H1 (cell line): Measurements from ENCODE around the gene ADK. TPM values are rescaled to one million over a fixed set of nuclear protein-coding genes. Genes with fewer than 3 reads are reported as not detected.

Experiments used
- CTCF ChIA-PET: fragments of 300-600 bp; sonication (Branson Sonifier 250); formaldehyde crosslinking; loops from one replicate; lab custom pipeline; 2021; ENCODE audit not compliant: partially characterized antibody; lab: Charles Lee
- POLR2A ChIA-PET: fragments of 300-600 bp; sonication (Branson Sonifier 250); formaldehyde crosslinking; loops from one replicate; lab custom pipeline; 2021; ENCODE audit warnings: inconsistent platforms; ENCODE audit not compliant: partially characterized antibody; lab: Charles Lee
- DNase-seq, 2 experiments: peaks; one replicate each; pipeline versions ENCODE4 v3.0.0 to v3.0.0-alpha.2; 2010 to 2022; ENCODE audit warnings: low spot score in 2 of 2, low read depth in 1 of 2, mixed read lengths in 1 of 2
- FAIRE-seq: peaks from 2 replicates; lab custom pipeline; 2011; peaks lifted over from hg19 to GRCh38; lab: Jason Lieb, UNC
- H2AFZ ChIP-seq: 2 replicates; pipeline ENCODE4 v1.8.1; 2012; ENCODE audit warnings: low read length, inconsistent platforms
- H2AK5ac ChIP-seq: 2 replicates; pipeline ENCODE4 v1.6.1; 2013; ENCODE audit warnings: low read depth, low read length
- H2BK120ac ChIP-seq: replicated peaks from 2 replicates; pipeline ENCODE3; 2013; ENCODE audit warnings: low read depth, low read length, inconsistent platforms
- H2BK12ac ChIP-seq: 2 replicates; pipeline ENCODE4 v1.6.1; 2013; ENCODE audit warnings: low read depth, low read length
- H2BK15ac ChIP-seq: 2 replicates; pipeline ENCODE4 v1.6.1; 2013; ENCODE audit warnings: low read length
- H2BK20ac ChIP-seq: 2 replicates; pipeline ENCODE4 v1.6.1; 2013; ENCODE audit warnings: low read length
- H2BK5ac ChIP-seq: 2 replicates; pipeline ENCODE4 v1.6.1; 2013; ENCODE audit warnings: low read depth, low read length
- H3K14ac ChIP-seq: 2 replicates; pipeline ENCODE4 v1.6.1; 2013; ENCODE audit warnings: inconsistent platforms; ENCODE audit not compliant: insufficient read length
- H3K18ac ChIP-seq: 2 replicates; pipeline ENCODE4 v1.6.1; 2013; ENCODE audit warnings: low read length; ENCODE audit errors: extremely low read depth
- H3K23ac ChIP-seq: 2 replicates; pipeline ENCODE4 v1.6.1; 2013; ENCODE audit warnings: inconsistent platforms; ENCODE audit not compliant: insufficient read length
- H3K23me2 ChIP-seq: 2 replicates; pipeline ENCODE4 v1.6.1; 2013; ENCODE audit warnings: low read depth, low read length
- H3K27ac ChIP-seq: 2 replicates; pipeline ENCODE4 v1.6.1; 2011; ENCODE audit warnings: low read depth, low read length, inconsistent platforms
- H3K27me3 ChIP-seq, 4 experiments: replicated peaks in 1 of 4; 1 replicate in 1 of 4; 2 replicates in 3 of 4; pipeline versions ENCODE4 v1.6.1 to v1.8.1; 2011 to 2013; ENCODE audit warnings: low read length in 3 of 4, mild to moderate bottlenecking in 3 of 4, inconsistent platforms in 2 of 4, mixed read lengths in 2 of 4, moderate library complexity in 1 of 4; ENCODE audit not compliant: control insufficient read depth in 3 of 4, insufficient read depth in 3 of 4; ENCODE audit errors: extremely low read depth in 1 of 4
- H3K36me3 ChIP-seq, 4 experiments: 2 replicates each; pipeline versions ENCODE4 v1.6.1 to v1.8.1; 2011 to 2013; ENCODE audit warnings: mild to moderate bottlenecking in 4 of 4, low read length in 3 of 4, moderate library complexity in 2 of 4, control low read depth in 1 of 4, inconsistent platforms in 1 of 4; ENCODE audit not compliant: insufficient read depth in 4 of 4, control insufficient read depth in 2 of 4
- H3K4ac ChIP-seq: replicated peaks from 2 replicates; pipeline ENCODE3; 2013; ENCODE audit warnings: low read length, low read depth, mixed read lengths, inconsistent platforms; ENCODE audit not compliant: insufficient read length
- H3K4me1 ChIP-seq, 4 experiments: replicated peaks in 1 of 4; 1 replicate in 1 of 4; 2 replicates in 3 of 4; pipeline versions ENCODE4 v1.6.1 to v1.8.1; 2011 to 2013; ENCODE audit warnings: low read length in 3 of 4, inconsistent platforms in 2 of 4, mixed read lengths in 1 of 4; ENCODE audit not compliant: insufficient read depth in 4 of 4, control insufficient read depth in 3 of 4
- H3K4me2 ChIP-seq, 2 experiments: 2 replicates each; pipeline versions ENCODE4 v1.6.1 to v1.8.1; 2011 to 2013; ENCODE audit warnings: low read depth in 2 of 2, low read length in 2 of 2, control low read depth in 1 of 2, inconsistent platforms in 1 of 2, mild to moderate bottlenecking in 1 of 2; ENCODE audit not compliant: insufficient read depth in 1 of 2
- H3K4me3 ChIP-seq, 4 experiments: fragments of 200-600, 300-600 bp in 1 of 4; sonication (generic), shearing (Covaris generic), sonication (Bioruptor Twin) in 1 of 4; 2 replicates each; pipeline versions ENCODE4 v1.5.1 to v1.8.1; 2011 to 2016; ENCODE audit warnings: low read length in 4 of 4, low read depth in 3 of 4, control low read depth in 2 of 4, inconsistent platforms in 2 of 4, mild to moderate bottlenecking in 2 of 4, mixed read lengths in 1 of 4, moderate library complexity in 1 of 4; ENCODE audit not compliant: insufficient read depth in 2 of 4; ENCODE audit errors: extremely low read depth in 1 of 4
- H3K56ac ChIP-seq: replicated peaks from 2 replicates; pipeline ENCODE3; 2013; ENCODE audit warnings: low read depth, mild to moderate bottlenecking, mixed read lengths, low read length, inconsistent platforms; ENCODE audit not compliant: insufficient read length
- H3K79me1 ChIP-seq: 2 replicates; pipeline ENCODE4 v1.6.1; 2013; ENCODE audit warnings: low read depth, low read length, control low read depth
- H3K79me2 ChIP-seq, 2 experiments: 2 replicates each; pipeline versions ENCODE4 v1.6.1 to v1.8.1; 2012 to 2013; ENCODE audit warnings: low read length in 2 of 2, mild to moderate bottlenecking in 2 of 2, inconsistent platforms in 1 of 2; ENCODE audit not compliant: insufficient read depth in 2 of 2, control insufficient read depth in 1 of 2
- H3K9ac ChIP-seq, 4 experiments: replicated peaks in 1 of 4; 1 replicate in 1 of 4; 2 replicates in 3 of 4; pipeline versions ENCODE4 v1.6.1 to v1.8.1; 2011 to 2013; ENCODE audit warnings: low read depth in 3 of 4, low read length in 3 of 4, control low read depth in 2 of 4, mild to moderate bottlenecking in 2 of 4, moderate library complexity in 2 of 4, inconsistent platforms in 1 of 4; ENCODE audit errors: extremely low read depth in 1 of 4
- H3K9me3 ChIP-seq, 2 experiments: 2 replicates each; pipeline versions ENCODE4 v1.6.1 to v1.8.1; 2012 to 2013; ENCODE audit warnings: mild to moderate bottlenecking in 2 of 2, moderate library complexity in 2 of 2, control low read depth in 1 of 2, inconsistent platforms in 1 of 2, low read depth in 1 of 2, low read length in 1 of 2, mixed read lengths in 1 of 2; ENCODE audit not compliant: insufficient read depth in 2 of 2
- H4K20me1 ChIP-seq, 2 experiments: replicated peaks in 1 of 2; 2 replicates each; pipeline versions ENCODE3 to v1.8.1; 2011 to 2013; ENCODE audit warnings: inconsistent platforms in 2 of 2, low read length in 2 of 2, mild to moderate bottlenecking in 1 of 2; ENCODE audit not compliant: insufficient read depth in 2 of 2, control insufficient read depth in 1 of 2
- H4K5ac ChIP-seq: 2 replicates; pipeline ENCODE4 v1.6.1; 2013; ENCODE audit warnings: low read length, low read depth, mixed read lengths, inconsistent platforms; ENCODE audit not compliant: insufficient read length
- H4K8ac ChIP-seq: 2 replicates; pipeline ENCODE4 v1.8.0; 2013; ENCODE audit warnings: mild to moderate bottlenecking, moderate library complexity, low read length, inconsistent platforms; ENCODE audit not compliant: insufficient read depth; ENCODE audit errors: extremely low read depth
- H4K91ac ChIP-seq: replicated peaks from 2 replicates; pipeline ENCODE3; 2013; ENCODE audit warnings: low read length, mixed read lengths, inconsistent platforms; ENCODE audit not compliant: insufficient read length
- EZH2 ChIP-seq: fragments of 200-600 bp; sonication (generic); IDR thresholded peaks from 2 replicates; pipeline ENCODE4 v1.7.1; 2012; ENCODE audit warnings: low read depth, mild to moderate bottlenecking, moderate library complexity, low read length, inconsistent platforms; ENCODE audit not compliant: severe bottlenecking
- GTF2F1 ChIP-seq: IDR thresholded peaks from 2 replicates; pipeline ENCODE4 v1.6.1; 2012; ENCODE audit warnings: low read depth, low read length, improper control_type of control experiment, borderline replicate concordance
- SP1 ChIP-seq: IDR thresholded peaks from 2 replicates; pipeline ENCODE4 v1.6.1; 2011; ENCODE audit warnings: low read depth, low read length
- WGBS, 2 experiments: shearing (Covaris generic) in 1 of 2; methylation state at CpG; one replicate each; pipeline versions ENCODE4 v1.1.6 to v1.1.7; 2013 to 2015; ENCODE audit warnings: low lambda C conversion rate in 2 of 2, mixed read lengths in 2 of 2, inconsistent platforms in 1 of 2, low coverage in 1 of 2, missing lambda C conversion rate in 1 of 2; ENCODE audit not compliant: insufficient replicate concordance in 2 of 2, insufficient coverage in 1 of 2, insufficient read length in 1 of 2; ENCODE audit errors: extremely low coverage in 1 of 2, missing lambda C conversion rate in 1 of 2; 5-methylcytosine and 5-hydroxymethylcytosine counted together
- polyA plus RNA-seq, 7 experiments: library from polyadenylated mRNA; depleted of rRNA in 3 of 7; stranded (reverse) in 5 of 7; unstranded in 2 of 7; fragments of >200 nt in 5 of 7; fragments of 200-250 nt in 2 of 7; gene quantifications; 1 replicate in 5 of 7; 2 replicates in 1 of 7; 4 replicates in 1 of 7; pipeline versions ENCODE4 v1.2.1 to v1.2.3, GENCODE V29; 2011 to 2013; ENCODE audit warnings: missing spikeins in 2 of 7, mixed read lengths in 2 of 7
- total RNA-seq: library from RNA; stranded (reverse); fragmentation: NEBNext Ultra II Directional; extraction: Animal tissue kit (Norgen Biotek cat#: 25700); gene quantifications from 2 replicates; pipeline ENCODE4 v1.2.1, GENCODE V29; 2021

The ADK gene
- total and polyA plus RNA-seq, 2 of the 8 experiments (the other 6 are each of a cell fraction or from before 2014, with no cell fraction given): 12.3 to 42.4 TPM

DNA sequence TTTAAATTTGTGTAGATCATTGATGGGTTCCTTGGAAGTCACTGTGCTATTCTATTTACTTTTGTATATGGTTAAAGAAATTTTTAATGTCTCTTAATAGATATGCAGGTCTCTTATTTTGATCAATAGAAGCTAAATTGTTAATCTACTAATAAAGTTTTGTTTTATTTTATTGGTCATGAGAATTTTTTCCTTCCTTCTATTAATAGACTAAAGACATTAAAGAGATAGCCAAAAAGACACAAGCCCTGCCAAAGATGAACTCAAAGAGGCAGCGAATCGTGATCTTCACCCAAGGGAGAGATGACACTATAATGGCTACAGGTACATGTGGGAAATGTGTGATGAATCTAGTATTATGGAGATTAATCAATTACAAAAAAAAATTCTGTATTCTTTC is 449.1 kb downstream of the ADK start:
- no peak overlapping the region for H2BK5ac ChIP-seq
- H2BK15ac ChIP-seq: no peak overlapping the region
- no peaks in the 10 kb centered on the region for H3K36me3 ChIP-seq
- H4K5ac ChIP-seq: no peak overlapping the region
- ChIA-PET CTCF (interaction anchor here (1.0 kb wide), 1 partner anchor 236 kb away, joined by 3 read pairs; no protein-coding TSS in a partner anchor), POLR2A (no interaction called here)
- H4K8ac ChIP-seq: no peak overlapping the region
- H2AFZ ChIP-seq: no peak overlapping the region
- H3K4ac ChIP-seq: no peak overlapping the region
- no peaks in the 10 kb centered on the region for H3K27me3 ChIP-seq
- H3K18ac ChIP-seq: no peak overlapping the region
- DNase-seq (no peak), FAIRE-seq (no peak)
- no peaks in the 10 kb centered on the region for H3K79me1 ChIP-seq
- H3K23ac ChIP-seq: no peak overlapping the region
- H2BK20ac ChIP-seq: no peak overlapping the region
- no peak overlapping the region for H3K27ac ChIP-seq
- H3K9ac ChIP-seq: no peak overlapping the region
- no peak overlapping the region for H3K56ac ChIP-seq
- no peaks in the 10 kb centered on the region for H3K4me1 ChIP-seq
- H3K79me2 ChIP-seq: no peaks in the 10 kb centered on the region
- H4K91ac ChIP-seq: no peak overlapping the region
- H3K23me2 ChIP-seq: no peaks in the 10 kb centered on the region
- no peak overlapping the region for H2AK5ac ChIP-seq
- no peak overlapping the region for H3K4me2 ChIP-seq
- 97% methylated on average over 2 of the region's 2 CpGs; no CpG with 5 or more reads in 1 of the 2 experiments for WGBS, 2 experiments
- no peaks in the 10 kb centered on the region for H3K9me3 ChIP-seq
- H3K14ac ChIP-seq: no peak overlapping the region
- H2BK120ac ChIP-seq: no peak overlapping the region
- H4K20me1 ChIP-seq: no peaks in the 10 kb centered on the region
- H3K4me3 ChIP-seq: no peak overlapping the region
- H2BK12ac ChIP-seq: no peak overlapping the region
- TF ChIP-seq EZH2 (no peak), SP1 (no peak), GTF2F1 (no peak)
